H1 (cell line): ENCODE measurements around the gene LNPEP. TPM values are rescaled to one million over a fixed set of nuclear protein-coding genes. Genes with fewer than 3 reads are reported as not detected.

Experiments
- CTCF ChIA-PET: fragments of 300-600 bp; sonication (Branson Sonifier 250); formaldehyde crosslinking; loops from one replicate; lab custom pipeline; 2021; ENCODE audit not compliant: partially characterized antibody; lab: Charles Lee
- POLR2A ChIA-PET: fragments of 300-600 bp; sonication (Branson Sonifier 250); formaldehyde crosslinking; loops from one replicate; lab custom pipeline; 2021; ENCODE audit warnings: inconsistent platforms; ENCODE audit not compliant: partially characterized antibody; lab: Charles Lee
- DNase-seq, 2 experiments: peaks; one replicate each; pipeline versions ENCODE4 v3.0.0 to v3.0.0-alpha.2; 2010 to 2022; ENCODE audit warnings: low spot score in 2 of 2, low read depth in 1 of 2, mixed read lengths in 1 of 2
- FAIRE-seq: peaks from 2 replicates; lab custom pipeline; 2011; peaks lifted over from hg19 to GRCh38; lab: Jason Lieb, UNC
- H2AFZ ChIP-seq: 2 replicates; pipeline ENCODE4 v1.8.1; 2012; ENCODE audit warnings: low read length, inconsistent platforms
- H2AK5ac ChIP-seq: 2 replicates; pipeline ENCODE4 v1.6.1; 2013; ENCODE audit warnings: low read depth, low read length
- H2BK120ac ChIP-seq: replicated peaks from 2 replicates; pipeline ENCODE3; 2013; ENCODE audit warnings: low read depth, low read length, inconsistent platforms
- H2BK12ac ChIP-seq: 2 replicates; pipeline ENCODE4 v1.6.1; 2013; ENCODE audit warnings: low read depth, low read length
- H2BK15ac ChIP-seq: 2 replicates; pipeline ENCODE4 v1.6.1; 2013; ENCODE audit warnings: low read length
- H2BK20ac ChIP-seq: 2 replicates; pipeline ENCODE4 v1.6.1; 2013; ENCODE audit warnings: low read length
- H2BK5ac ChIP-seq: 2 replicates; pipeline ENCODE4 v1.6.1; 2013; ENCODE audit warnings: low read depth, low read length
- H3K14ac ChIP-seq: 2 replicates; pipeline ENCODE4 v1.6.1; 2013; ENCODE audit warnings: inconsistent platforms; ENCODE audit not compliant: insufficient read length
- H3K18ac ChIP-seq: 2 replicates; pipeline ENCODE4 v1.6.1; 2013; ENCODE audit warnings: low read length; ENCODE audit errors: extremely low read depth
- H3K23ac ChIP-seq: 2 replicates; pipeline ENCODE4 v1.6.1; 2013; ENCODE audit warnings: inconsistent platforms; ENCODE audit not compliant: insufficient read length
- H3K23me2 ChIP-seq: 2 replicates; pipeline ENCODE4 v1.6.1; 2013; ENCODE audit warnings: low read depth, low read length
- H3K27ac ChIP-seq: 2 replicates; pipeline ENCODE4 v1.6.1; 2011; ENCODE audit warnings: low read depth, low read length, inconsistent platforms
- H3K27me3 ChIP-seq, 4 experiments: replicated peaks in 1 of 4; 1 replicate in 1 of 4; 2 replicates in 3 of 4; pipeline versions ENCODE4 v1.6.1 to v1.8.1; 2011 to 2013; ENCODE audit warnings: low read length in 3 of 4, mild to moderate bottlenecking in 3 of 4, inconsistent platforms in 2 of 4, mixed read lengths in 2 of 4, moderate library complexity in 1 of 4; ENCODE audit not compliant: control insufficient read depth in 3 of 4, insufficient read depth in 3 of 4; ENCODE audit errors: extremely low read depth in 1 of 4
- H3K36me3 ChIP-seq, 4 experiments: 2 replicates each; pipeline versions ENCODE4 v1.6.1 to v1.8.1; 2011 to 2013; ENCODE audit warnings: mild to moderate bottlenecking in 4 of 4, low read length in 3 of 4, moderate library complexity in 2 of 4, control low read depth in 1 of 4, inconsistent platforms in 1 of 4; ENCODE audit not compliant: insufficient read depth in 4 of 4, control insufficient read depth in 2 of 4
- H3K4ac ChIP-seq: replicated peaks from 2 replicates; pipeline ENCODE3; 2013; ENCODE audit warnings: low read length, low read depth, mixed read lengths, inconsistent platforms; ENCODE audit not compliant: insufficient read length
- H3K4me1 ChIP-seq, 4 experiments: replicated peaks in 1 of 4; 1 replicate in 1 of 4; 2 replicates in 3 of 4; pipeline versions ENCODE4 v1.6.1 to v1.8.1; 2011 to 2013; ENCODE audit warnings: low read length in 3 of 4, inconsistent platforms in 2 of 4, mixed read lengths in 1 of 4; ENCODE audit not compliant: insufficient read depth in 4 of 4, control insufficient read depth in 3 of 4
- H3K4me2 ChIP-seq, 2 experiments: 2 replicates each; pipeline versions ENCODE4 v1.6.1 to v1.8.1; 2011 to 2013; ENCODE audit warnings: low read depth in 2 of 2, low read length in 2 of 2, control low read depth in 1 of 2, inconsistent platforms in 1 of 2, mild to moderate bottlenecking in 1 of 2; ENCODE audit not compliant: insufficient read depth in 1 of 2
- H3K4me3 ChIP-seq, 4 experiments: fragments of 200-600, 300-600 bp in 1 of 4; sonication (generic), shearing (Covaris generic), sonication (Bioruptor Twin) in 1 of 4; 2 replicates each; pipeline versions ENCODE4 v1.5.1 to v1.8.1; 2011 to 2016; ENCODE audit warnings: low read length in 4 of 4, low read depth in 3 of 4, control low read depth in 2 of 4, inconsistent platforms in 2 of 4, mild to moderate bottlenecking in 2 of 4, mixed read lengths in 1 of 4, moderate library complexity in 1 of 4; ENCODE audit not compliant: insufficient read depth in 2 of 4; ENCODE audit errors: extremely low read depth in 1 of 4
- H3K56ac ChIP-seq: replicated peaks from 2 replicates; pipeline ENCODE3; 2013; ENCODE audit warnings: low read depth, mild to moderate bottlenecking, mixed read lengths, low read length, inconsistent platforms; ENCODE audit not compliant: insufficient read length
- H3K79me1 ChIP-seq: 2 replicates; pipeline ENCODE4 v1.6.1; 2013; ENCODE audit warnings: low read depth, low read length, control low read depth
- H3K79me2 ChIP-seq, 2 experiments: 2 replicates each; pipeline versions ENCODE4 v1.6.1 to v1.8.1; 2012 to 2013; ENCODE audit warnings: low read length in 2 of 2, mild to moderate bottlenecking in 2 of 2, inconsistent platforms in 1 of 2; ENCODE audit not compliant: insufficient read depth in 2 of 2, control insufficient read depth in 1 of 2
- H3K9ac ChIP-seq, 4 experiments: replicated peaks in 1 of 4; 1 replicate in 1 of 4; 2 replicates in 3 of 4; pipeline versions ENCODE4 v1.6.1 to v1.8.1; 2011 to 2013; ENCODE audit warnings: low read depth in 3 of 4, low read length in 3 of 4, control low read depth in 2 of 4, mild to moderate bottlenecking in 2 of 4, moderate library complexity in 2 of 4, inconsistent platforms in 1 of 4; ENCODE audit errors: extremely low read depth in 1 of 4
- H3K9me3 ChIP-seq, 2 experiments: 2 replicates each; pipeline versions ENCODE4 v1.6.1 to v1.8.1; 2012 to 2013; ENCODE audit warnings: mild to moderate bottlenecking in 2 of 2, moderate library complexity in 2 of 2, control low read depth in 1 of 2, inconsistent platforms in 1 of 2, low read depth in 1 of 2, low read length in 1 of 2, mixed read lengths in 1 of 2; ENCODE audit not compliant: insufficient read depth in 2 of 2
- H4K20me1 ChIP-seq, 2 experiments: replicated peaks in 1 of 2; 2 replicates each; pipeline versions ENCODE3 to v1.8.1; 2011 to 2013; ENCODE audit warnings: inconsistent platforms in 2 of 2, low read length in 2 of 2, mild to moderate bottlenecking in 1 of 2; ENCODE audit not compliant: insufficient read depth in 2 of 2, control insufficient read depth in 1 of 2
- H4K5ac ChIP-seq: 2 replicates; pipeline ENCODE4 v1.6.1; 2013; ENCODE audit warnings: low read length, low read depth, mixed read lengths, inconsistent platforms; ENCODE audit not compliant: insufficient read length
- H4K8ac ChIP-seq: 2 replicates; pipeline ENCODE4 v1.8.0; 2013; ENCODE audit warnings: mild to moderate bottlenecking, moderate library complexity, low read length, inconsistent platforms; ENCODE audit not compliant: insufficient read depth; ENCODE audit errors: extremely low read depth
- H4K91ac ChIP-seq: replicated peaks from 2 replicates; pipeline ENCODE3; 2013; ENCODE audit warnings: low read length, mixed read lengths, inconsistent platforms; ENCODE audit not compliant: insufficient read length
- HDAC2 ChIP-seq, 2 experiments: fragments of 300-600 bp in 1 of 2; sonication (generic) in 1 of 2; IDR thresholded peaks; 2 replicates each; pipeline ENCODE4 v1.6.1; 2011 to 2012; ENCODE audit warnings: low read depth in 2 of 2, low read length in 2 of 2, mild to moderate bottlenecking in 2 of 2, moderate library complexity in 2 of 2, borderline replicate concordance in 1 of 2, inconsistent platforms in 1 of 2
- KDM1A ChIP-seq: fragments of 200-600, 300-600 bp; sonication (generic); IDR thresholded peaks from 2 replicates; pipeline ENCODE4 v1.7.1; 2016; ENCODE audit warnings: mild to moderate bottlenecking, low read length, borderline replicate concordance
- NRF1 ChIP-seq: IDR thresholded peaks from 2 replicates; pipeline ENCODE4 v1.6.1; 2011; ENCODE audit warnings: mild to moderate bottlenecking, low read depth, low read length, improper control_type of control experiment
- POU5F1 ChIP-seq: IDR thresholded peaks from 2 replicates; pipeline ENCODE4 v1.6.1; 2011; ENCODE audit warnings: low read depth, mild to moderate bottlenecking, low read length, moderate library complexity
- RFX5 ChIP-seq: IDR thresholded peaks from 2 replicates; pipeline ENCODE4 v1.6.1; 2011; ENCODE audit warnings: low read depth, low read length, improper control_type of control experiment, borderline replicate concordance
- SIX5 ChIP-seq: IDR thresholded peaks from 2 replicates; pipeline ENCODE4 v1.6.1; 2011; ENCODE audit warnings: mild to moderate bottlenecking, low read depth, low read length
- SUZ12 ChIP-seq: fragments of 200-600 bp; sonication (generic); IDR thresholded peaks from 2 replicates; pipeline ENCODE4 v1.6.1; 2012; ENCODE audit warnings: mild to moderate bottlenecking, inconsistent platforms, low read length, moderate library complexity, mixed read lengths
- TBP ChIP-seq: IDR thresholded peaks from 2 replicates; pipeline ENCODE4 v1.6.1; 2011; ENCODE audit warnings: low read depth, low read length, improper control_type of control experiment
- WGBS, 2 experiments: shearing (Covaris generic) in 1 of 2; methylation state at CpG; one replicate each; pipeline versions ENCODE4 v1.1.6 to v1.1.7; 2013 to 2015; ENCODE audit warnings: low lambda C conversion rate in 2 of 2, mixed read lengths in 2 of 2, inconsistent platforms in 1 of 2, low coverage in 1 of 2, missing lambda C conversion rate in 1 of 2; ENCODE audit not compliant: insufficient replicate concordance in 2 of 2, insufficient coverage in 1 of 2, insufficient read length in 1 of 2; ENCODE audit errors: extremely low coverage in 1 of 2, missing lambda C conversion rate in 1 of 2; 5-methylcytosine and 5-hydroxymethylcytosine counted together
- polyA plus RNA-seq, 7 experiments: library from polyadenylated mRNA; depleted of rRNA in 3 of 7; stranded (reverse) in 5 of 7; unstranded in 2 of 7; fragments of >200 nt in 5 of 7; fragments of 200-250 nt in 2 of 7; gene quantifications; 1 replicate in 5 of 7; 2 replicates in 1 of 7; 4 replicates in 1 of 7; pipeline versions ENCODE4 v1.2.1 to v1.2.3, GENCODE V29; 2011 to 2013; ENCODE audit warnings: missing spikeins in 2 of 7, mixed read lengths in 2 of 7
- total RNA-seq: library from RNA; stranded (reverse); fragmentation: NEBNext Ultra II Directional; extraction: Animal tissue kit (Norgen Biotek cat#: 25700); gene quantifications from 2 replicates; pipeline ENCODE4 v1.2.1, GENCODE V29; 2021

LNPEP gene
- total and polyA plus RNA-seq, 2 of the 8 experiments (the other 6 are each of a cell fraction or from before 2014, with no cell fraction given) = 1.8 to 4.5 TPM

DNA sequence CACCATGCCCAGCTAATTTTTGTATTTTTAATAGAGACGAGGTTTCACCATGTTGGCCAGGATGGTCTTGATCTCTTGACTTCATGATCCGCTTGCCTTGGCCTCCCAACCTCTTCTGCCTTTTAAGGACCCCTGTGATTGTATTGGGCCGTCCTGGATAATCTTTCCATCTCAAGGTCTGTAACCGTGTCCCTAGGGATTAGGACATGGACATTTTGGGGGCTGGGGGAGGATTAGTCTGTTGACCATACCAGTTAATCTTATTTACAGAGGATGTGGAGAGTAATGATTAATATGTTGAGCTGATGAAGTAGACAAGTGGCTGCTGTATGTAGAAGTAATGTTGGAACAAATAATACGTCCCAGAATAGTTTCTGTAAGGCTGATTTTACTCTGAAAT is 23.1 kb downstream of the LNPEP start:
- no peak overlapping the region for H3K23ac ChIP-seq
- no peak overlapping the region for H4K91ac ChIP-seq
- no peak overlapping the region for H3K4ac ChIP-seq
- no peaks in the 10 kb centered on the region; the same call in 1 of the 2 replicates for H3K79me1 ChIP-seq
- CTCF ChIA-PET = no interaction called here
- no peak overlapping the region for H2BK15ac ChIP-seq
- no peak overlapping the region for H2BK5ac ChIP-seq
- no peak overlapping the region for H3K4me2 ChIP-seq
- H3K9ac ChIP-seq = no peak overlapping the region
- H2BK120ac ChIP-seq = no peak overlapping the region
- no peak overlapping the region for H3K4me3 ChIP-seq
- no peak overlapping the region for H2AK5ac ChIP-seq
- H3K4me1 ChIP-seq = no peaks in the 10 kb centered on the region; a peak in 1 of 7 replicates
- H3K56ac ChIP-seq = no peak overlapping the region
- no peak overlapping the region for H4K8ac ChIP-seq
- H3K27me3 ChIP-seq = no peaks in the 10 kb centered on the region
- no peak overlapping the region for H2BK12ac ChIP-seq
- FAIRE-seq (no peak), DNase-seq (no peak)
- no peaks in the 10 kb centered on the region for H3K79me2 ChIP-seq
- H2AFZ ChIP-seq = no peak overlapping the region
- TF ChIP-seq RFX5 (no peak), KDM1A (no peak), TBP (no peak), NRF1 (no peak), HDAC2 (IDR thresholded peaks at IDR 0.05; ENCODE audit: borderline replicate concordance in 1 of 2, low read depth in 2 of 2, low read length in 2 of 2) (no peak), SIX5 (no peak), POU5F1 (no peak), SUZ12 (no peak)
- no peak overlapping the region for H3K14ac ChIP-seq
- H2BK20ac ChIP-seq = no peak overlapping the region
- H3K23me2 ChIP-seq = no peaks in the 10 kb centered on the region
- H3K9me3 ChIP-seq = no peaks in the 10 kb centered on the region
- no peaks in the 10 kb centered on the region for H4K20me1 ChIP-seq
- H3K36me3 ChIP-seq = no peaks in the 10 kb centered on the region
- H3K27ac ChIP-seq = no peak overlapping the region
- WGBS, 2 experiments = 94% methylated on average over 4 of the region's 5 CpGs; no CpG with 5 or more reads in 1 of the 2 experiments
- H3K18ac ChIP-seq = no peak overlapping the region
- H4K5ac ChIP-seq = no peak overlapping the region
- POLR2A ChIA-PET = interaction anchor here (0.6 kb wide), 1 partner anchor 8 kb away, joined by 3 read pairs; no protein-coding TSS in a partner anchor
